Measurements from ENCODE around the gene OSBPL2.

Gene OSBPL2

DNA sequence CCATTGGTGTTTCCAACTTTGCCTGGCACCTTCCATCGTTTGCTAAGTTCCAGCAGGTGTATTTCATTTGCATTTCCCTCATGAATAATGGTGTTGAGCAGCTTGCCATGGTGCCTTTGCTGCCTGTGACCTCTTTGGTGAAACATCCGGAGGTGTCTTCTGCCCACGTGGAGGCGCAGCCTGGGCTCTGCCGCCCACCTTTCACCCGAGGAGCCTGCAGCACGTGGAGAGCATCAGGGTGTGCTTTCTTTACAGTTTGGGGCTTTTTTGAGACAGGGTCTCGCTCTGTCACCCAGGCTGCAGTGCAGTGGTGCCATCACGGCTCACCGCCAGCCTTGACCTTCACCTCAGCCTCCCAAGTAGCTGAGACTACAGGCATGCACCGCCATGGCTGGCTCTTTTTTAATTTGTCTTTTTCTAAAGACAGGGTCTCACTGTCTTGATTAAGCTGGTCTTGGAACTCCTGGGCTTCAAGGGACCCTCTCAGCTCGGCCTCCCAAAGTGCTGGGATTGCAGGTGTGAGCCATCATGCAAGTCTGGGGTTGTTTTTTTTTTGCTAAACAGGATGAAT lies 61.4 kb downstream of the OSBPL2 start:
- no peak for DNase-seq (ENCODE audit: low read depth)
- TF ChIP-seq, protein P1, sequence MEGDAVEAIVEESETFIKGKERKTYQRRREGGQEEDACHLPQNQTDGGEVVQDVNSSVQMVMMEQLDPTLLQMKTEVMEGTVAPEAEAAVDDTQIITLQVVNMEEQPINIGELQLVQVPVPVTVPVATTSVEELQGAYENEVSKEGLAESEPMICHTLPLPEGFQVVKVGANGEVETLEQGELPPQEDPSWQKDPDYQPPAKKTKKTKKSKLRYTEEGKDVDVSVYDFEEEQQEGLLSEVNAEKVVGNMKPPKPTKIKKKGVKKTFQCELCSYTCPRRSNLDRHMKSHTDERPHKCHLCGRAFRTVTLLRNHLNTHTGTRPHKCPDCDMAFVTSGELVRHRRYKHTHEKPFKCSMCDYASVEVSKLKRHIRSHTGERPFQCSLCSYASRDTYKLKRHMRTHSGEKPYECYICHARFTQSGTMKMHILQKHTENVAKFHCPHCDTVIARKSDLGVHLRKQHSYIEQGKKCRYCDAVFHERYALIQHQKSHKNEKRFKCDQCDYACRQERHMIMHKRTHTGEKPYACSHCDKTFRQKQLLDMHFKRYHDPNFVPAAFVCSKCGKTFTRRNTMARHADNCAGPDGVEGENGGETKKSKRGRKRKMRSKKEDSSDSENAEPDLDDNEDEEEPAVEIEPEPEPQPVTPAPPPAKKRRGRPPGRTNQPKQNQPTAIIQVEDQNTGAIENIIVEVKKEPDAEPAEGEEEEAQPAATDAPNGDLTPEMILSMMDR (IDR thresholded peaks at IDR 0.05; ENCODE audit: control insufficient read depth, insufficient read depth, low read depth, low read length, missing control alignments) = no peak
- no peak overlapping the region for H3K4me3 ChIP-seq (ENCODE audit: control insufficient read depth, low read depth, low read length)

DNA sequence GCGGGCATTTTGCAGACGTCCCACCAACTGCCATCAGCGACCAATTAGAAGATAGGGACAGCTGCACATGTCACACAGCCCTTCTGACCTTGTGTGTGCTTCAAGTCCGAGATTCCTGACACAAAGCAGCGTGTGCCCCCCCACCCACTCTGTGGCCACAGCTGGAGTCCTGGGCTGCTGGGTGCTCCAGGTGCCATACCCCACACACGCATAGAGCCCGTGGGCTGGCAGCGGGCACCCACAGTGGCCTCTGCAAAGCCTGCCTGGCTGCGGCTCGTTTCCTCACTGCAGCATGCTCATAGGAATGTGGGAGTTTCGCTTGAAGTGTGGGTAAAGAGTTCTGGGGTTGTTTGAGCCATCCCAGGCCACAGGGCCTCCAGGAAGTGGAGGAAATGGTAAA lies 62.0 kb downstream of the OSBPL2 start:
- DNase-seq (ENCODE audit: low read depth) = no peak
- no peak overlapping the region for H3K4me3 ChIP-seq (ENCODE audit: control insufficient read depth, low read depth, low read length)
- TF ChIP-seq, protein P1 (IDR thresholded peaks at IDR 0.05; ENCODE audit: control insufficient read depth, insufficient read depth, low read depth, low read length, missing control alignments) = no peak

DNA sequence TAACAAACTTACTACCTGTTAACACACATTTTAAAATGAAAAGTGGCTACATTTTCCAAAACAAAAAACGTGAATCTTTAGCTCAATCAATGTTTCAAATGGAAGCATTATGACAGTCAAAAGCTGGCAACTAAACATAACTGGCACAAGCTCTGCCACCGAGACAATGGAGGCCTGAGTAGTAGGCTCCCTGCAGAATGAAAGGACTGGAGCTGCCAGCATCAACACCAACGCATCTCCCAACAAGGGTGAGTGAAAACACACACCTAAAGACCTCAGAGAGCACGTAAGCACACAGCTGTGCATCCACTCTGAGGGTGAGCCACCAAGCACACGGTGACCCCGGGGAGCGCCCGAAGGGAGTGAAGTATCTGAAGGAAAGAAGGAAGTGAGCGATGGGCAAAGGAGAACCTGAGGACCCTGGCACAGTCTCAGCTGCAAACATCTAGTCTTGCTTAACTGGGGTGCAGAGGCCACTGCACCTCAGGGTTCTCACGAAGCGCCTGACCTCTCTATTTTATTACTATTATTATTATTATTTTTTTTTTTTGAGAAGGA lies 62.9 kb downstream of the OSBPL2 start:
- TF ChIP-seq, protein P1 (IDR thresholded peaks at IDR 0.05; ENCODE audit: control insufficient read depth, insufficient read depth, low read depth, low read length, missing control alignments) = no peak
- no peak for DNase-seq (ENCODE audit: low read depth)
- H3K4me3 ChIP-seq (ENCODE audit: control insufficient read depth, low read depth, low read length) = no peak overlapping the region

DNA sequence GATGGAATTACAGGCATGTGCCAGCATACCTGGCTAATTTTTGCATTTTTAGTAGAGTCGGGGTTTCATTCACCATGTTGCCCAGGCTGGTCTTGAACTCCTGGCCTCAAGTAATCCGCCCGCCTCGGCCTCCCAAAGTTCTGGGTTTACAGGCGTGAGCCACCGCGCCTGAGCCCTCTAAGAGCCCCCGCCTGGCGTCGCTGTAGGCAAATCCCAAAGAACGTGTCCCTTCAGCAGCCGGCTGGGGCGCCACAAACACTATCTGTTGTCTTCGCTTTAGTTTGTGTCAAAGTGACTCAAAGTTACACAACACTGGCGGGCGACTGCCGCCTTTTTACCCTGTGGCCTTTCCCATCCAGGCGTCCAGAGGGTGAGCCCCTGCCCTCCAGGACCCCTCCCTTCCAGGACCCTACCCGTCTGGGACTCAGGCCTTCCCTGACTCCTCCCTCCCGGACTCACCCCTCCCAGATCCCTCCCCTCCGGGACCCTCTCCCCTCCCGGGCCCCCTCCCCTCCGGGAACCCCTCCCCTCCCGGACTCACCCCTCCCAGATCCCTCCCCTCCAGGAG lies 63.5 kb downstream of the OSBPL2 start:
- TF ChIP-seq, protein P1 (IDR thresholded peaks at IDR 0.05; ENCODE audit: control insufficient read depth, insufficient read depth, low read depth, low read length, missing control alignments) = peak; percentile 94
- peak; percentile 80 for DNase-seq (ENCODE audit: low read depth)
- peak overlapping the region; percentile 73 for H3K4me3 ChIP-seq (ENCODE audit: control insufficient read depth, low read depth, low read length)

DNA sequence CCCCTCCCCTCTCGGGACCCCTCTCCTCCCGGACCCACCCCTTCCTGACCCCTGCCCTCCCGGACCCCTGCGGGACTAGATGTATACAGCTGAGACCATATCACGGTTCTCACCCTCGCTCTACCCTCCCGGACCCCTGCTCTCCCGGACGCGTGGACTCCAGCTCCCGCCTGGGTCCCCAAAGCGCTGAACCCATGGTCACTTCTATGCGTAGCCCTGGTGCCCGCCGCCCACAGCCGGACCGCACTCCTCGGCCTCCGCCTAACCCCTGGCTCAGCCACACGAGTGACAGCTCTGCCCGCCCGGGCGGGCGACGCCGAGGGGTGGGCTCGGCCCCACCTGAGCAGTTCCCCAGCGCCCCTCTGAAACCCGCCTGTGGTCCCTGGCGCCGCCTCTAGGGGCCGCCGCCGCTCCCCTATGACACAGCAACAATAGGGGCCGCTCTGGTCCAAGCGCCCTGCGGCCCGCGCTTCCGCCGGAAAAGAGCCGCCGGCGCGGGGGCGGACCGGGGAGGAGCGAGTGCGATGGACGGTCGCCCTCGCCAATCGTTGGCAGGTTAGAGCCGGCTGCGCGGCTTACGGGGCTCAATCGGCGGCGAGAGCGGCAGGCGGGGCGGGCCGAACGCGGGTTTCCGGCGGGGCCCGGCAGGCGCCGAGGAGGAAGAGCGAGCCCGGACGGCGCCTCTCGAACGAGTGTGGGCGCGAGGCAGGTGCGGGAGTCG lies 64.2 kb downstream of the OSBPL2 start, which contains the start of gene ADRM1:
TSS of gene ADRM1 (plus strand) at position 657 of the 721 bp plus-strand sequence. CDS start 572 bp downstream, outside the sequence.
- TF ChIP-seq, protein P1 (IDR thresholded peaks at IDR 0.05; ENCODE audit: control insufficient read depth, insufficient read depth, low read depth, low read length, missing control alignments) = peak; percentile 74
- H3K4me3 ChIP-seq (ENCODE audit: control insufficient read depth, low read depth, low read length) = peak within 1 kb of the TSS; percentile 86
- DNase-seq (ENCODE audit: low read depth) = peak; percentile 85

DNA sequence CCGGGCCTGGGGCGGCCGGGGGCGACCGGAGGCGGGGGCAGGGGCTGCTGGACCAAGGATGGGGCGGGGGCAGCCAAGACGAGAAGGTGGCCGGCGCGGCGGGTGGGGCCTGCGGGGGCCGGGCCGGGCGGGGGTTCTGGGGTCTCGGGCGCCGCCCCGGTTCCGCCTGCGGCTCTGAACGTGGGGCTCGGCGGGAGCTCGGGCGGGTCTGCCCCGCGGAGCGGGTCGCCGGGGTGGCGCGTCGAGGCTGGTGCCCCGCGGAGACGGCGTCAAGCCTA lies 64.7 kb downstream of the OSBPL2 start:
- no peak for DNase-seq (ENCODE audit: low read depth)
- TF ChIP-seq, protein P1 (IDR thresholded peaks at IDR 0.05; ENCODE audit: control insufficient read depth, insufficient read depth, low read depth, low read length, missing control alignments) = no peak
- peak overlapping the region; percentile 86 for H3K4me3 ChIP-seq (ENCODE audit: control insufficient read depth, low read depth, low read length)
